HL-60 (cell line): Measurements from ENCODE around the gene ZNF280C.

Source experiments
- DNase-seq, 2 experiments: peaks; one replicate each; pipeline ENCODE4 v3.0.0-alpha.2; 2010 to 2020; ENCODE audit warnings: low read depth in 1 of 2, low spot score in 1 of 2
- H3K27ac ChIP-seq: fragments of 250-450 bp; sonication (Bioruptor Pico); replicated peaks from 2 replicates; pipeline ENCODE4 v1.5.1; 2020; ENCODE audit warnings: mild to moderate bottlenecking, moderate library complexity
- H3K27me3 ChIP-seq: fragments of 250-450 bp; sonication (Bioruptor Pico); 2 replicates; pipeline ENCODE4 v1.5.1; 2021; ENCODE audit warnings: mild to moderate bottlenecking, moderate library complexity; ENCODE audit not compliant: insufficient read depth, poor library complexity, severe bottlenecking
- H3K4me3 ChIP-seq: replicated peaks from 2 replicates; pipeline ENCODE4 v1.5.1; 2011; ENCODE audit warnings: mild to moderate bottlenecking, control low read depth, low read length; ENCODE audit not compliant: insufficient read depth
- GABPA ChIP-seq: IDR thresholded peaks from 2 replicates; pipeline ENCODE4 v1.6.1; 2012; ENCODE audit warnings: low read depth
- POLR2AphosphoS5 ChIP-seq: IDR thresholded peaks from 2 replicates; pipeline ENCODE4 v1.6.1; 2012; ENCODE audit warnings: low read depth
- SPI1 ChIP-seq: IDR thresholded peaks from 2 replicates; pipeline ENCODE4 v1.6.1; 2012; ENCODE audit warnings: low read depth, mild to moderate bottlenecking, borderline replicate concordance
- TF ChIP-seq, protein P1 (sequence below): IDR thresholded peaks from 2 replicates; pipeline ENCODE4 v1.6.1; 2012; ENCODE audit warnings: low read depth; ENCODE audit not compliant: insufficient replicate concordance
- TF ChIP-seq, protein P2 (sequence below): IDR thresholded peaks from one replicate; pipeline ENCODE4 v1.5.1; 2011; ENCODE audit warnings: low read length, control low read depth, inconsistent platforms; ENCODE audit not compliant: insufficient read depth

The ZNF280C gene

DNA sequence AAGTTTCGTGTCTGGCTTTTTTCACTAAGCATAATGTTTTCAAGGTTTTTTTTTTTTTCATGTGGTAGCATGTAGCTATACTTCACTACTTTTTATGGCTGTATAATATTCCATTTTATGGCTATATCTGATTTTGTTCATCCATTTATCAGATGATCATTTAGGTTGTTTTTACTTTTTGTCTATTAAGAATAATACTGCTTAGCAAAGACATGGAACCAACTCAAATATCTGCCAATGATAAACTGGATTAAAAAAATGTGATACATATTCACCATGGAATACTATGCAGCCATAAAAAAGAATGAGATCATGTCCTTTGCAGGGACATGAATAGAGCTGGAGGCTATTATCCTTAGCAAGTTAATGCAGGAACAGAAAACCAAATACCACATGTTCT, 32.7 kb upstream of the ZNF280C start:
- Histone ChIP-seq H3K27me3 (peaks cover 2% of the 10 kb centered on the region), H3K27ac (no peak overlapping the region), H3K4me3 (no peak overlapping the region)
- TF ChIP-seq, protein P1, sequence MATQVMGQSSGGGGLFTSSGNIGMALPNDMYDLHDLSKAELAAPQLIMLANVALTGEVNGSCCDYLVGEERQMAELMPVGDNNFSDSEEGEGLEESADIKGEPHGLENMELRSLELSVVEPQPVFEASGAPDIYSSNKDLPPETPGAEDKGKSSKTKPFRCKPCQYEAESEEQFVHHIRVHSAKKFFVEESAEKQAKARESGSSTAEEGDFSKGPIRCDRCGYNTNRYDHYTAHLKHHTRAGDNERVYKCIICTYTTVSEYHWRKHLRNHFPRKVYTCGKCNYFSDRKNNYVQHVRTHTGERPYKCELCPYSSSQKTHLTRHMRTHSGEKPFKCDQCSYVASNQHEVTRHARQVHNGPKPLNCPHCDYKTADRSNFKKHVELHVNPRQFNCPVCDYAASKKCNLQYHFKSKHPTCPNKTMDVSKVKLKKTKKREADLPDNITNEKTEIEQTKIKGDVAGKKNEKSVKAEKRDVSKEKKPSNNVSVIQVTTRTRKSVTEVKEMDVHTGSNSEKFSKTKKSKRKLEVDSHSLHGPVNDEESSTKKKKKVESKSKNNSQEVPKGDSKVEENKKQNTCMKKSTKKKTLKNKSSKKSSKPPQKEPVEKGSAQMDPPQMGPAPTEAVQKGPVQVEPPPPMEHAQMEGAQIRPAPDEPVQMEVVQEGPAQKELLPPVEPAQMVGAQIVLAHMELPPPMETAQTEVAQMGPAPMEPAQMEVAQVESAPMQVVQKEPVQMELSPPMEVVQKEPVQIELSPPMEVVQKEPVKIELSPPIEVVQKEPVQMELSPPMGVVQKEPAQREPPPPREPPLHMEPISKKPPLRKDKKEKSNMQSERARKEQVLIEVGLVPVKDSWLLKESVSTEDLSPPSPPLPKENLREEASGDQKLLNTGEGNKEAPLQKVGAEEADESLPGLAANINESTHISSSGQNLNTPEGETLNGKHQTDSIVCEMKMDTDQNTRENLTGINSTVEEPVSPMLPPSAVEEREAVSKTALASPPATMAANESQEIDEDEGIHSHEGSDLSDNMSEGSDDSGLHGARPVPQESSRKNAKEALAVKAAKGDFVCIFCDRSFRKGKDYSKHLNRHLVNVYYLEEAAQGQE, result no peak
- TF ChIP-seq POLR2AphosphoS5 (no peak), SPI1 (no peak), GABPA (no peak)
- TF ChIP-seq, protein P2, sequence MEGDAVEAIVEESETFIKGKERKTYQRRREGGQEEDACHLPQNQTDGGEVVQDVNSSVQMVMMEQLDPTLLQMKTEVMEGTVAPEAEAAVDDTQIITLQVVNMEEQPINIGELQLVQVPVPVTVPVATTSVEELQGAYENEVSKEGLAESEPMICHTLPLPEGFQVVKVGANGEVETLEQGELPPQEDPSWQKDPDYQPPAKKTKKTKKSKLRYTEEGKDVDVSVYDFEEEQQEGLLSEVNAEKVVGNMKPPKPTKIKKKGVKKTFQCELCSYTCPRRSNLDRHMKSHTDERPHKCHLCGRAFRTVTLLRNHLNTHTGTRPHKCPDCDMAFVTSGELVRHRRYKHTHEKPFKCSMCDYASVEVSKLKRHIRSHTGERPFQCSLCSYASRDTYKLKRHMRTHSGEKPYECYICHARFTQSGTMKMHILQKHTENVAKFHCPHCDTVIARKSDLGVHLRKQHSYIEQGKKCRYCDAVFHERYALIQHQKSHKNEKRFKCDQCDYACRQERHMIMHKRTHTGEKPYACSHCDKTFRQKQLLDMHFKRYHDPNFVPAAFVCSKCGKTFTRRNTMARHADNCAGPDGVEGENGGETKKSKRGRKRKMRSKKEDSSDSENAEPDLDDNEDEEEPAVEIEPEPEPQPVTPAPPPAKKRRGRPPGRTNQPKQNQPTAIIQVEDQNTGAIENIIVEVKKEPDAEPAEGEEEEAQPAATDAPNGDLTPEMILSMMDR, result no peak
- no peak for DNase-seq

DNA sequence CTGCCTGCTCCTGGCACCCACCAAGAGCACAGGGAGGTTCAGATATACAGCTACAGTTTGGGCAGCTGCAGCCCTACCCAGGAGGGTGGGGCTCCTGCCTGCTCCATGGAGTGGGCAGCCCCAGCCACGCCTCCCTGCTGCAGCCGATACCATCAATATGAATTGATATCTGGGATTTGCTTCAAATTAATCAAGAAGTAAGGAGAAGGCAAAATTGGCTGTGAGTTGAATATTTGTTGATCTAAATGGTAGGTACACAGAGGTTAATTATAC, 31.2 kb upstream of the ZNF280C start:
- no peak for DNase-seq
- H3K27me3 ChIP-seq, result peaks cover 2% of the 10 kb centered on the region
- no peak overlapping the region for H3K27ac ChIP-seq
- no peak overlapping the region for H3K4me3 ChIP-seq
- TF ChIP-seq POLR2AphosphoS5 (no peak), GABPA (no peak)
- TF ChIP-seq, protein P2, result no peak

DNA sequence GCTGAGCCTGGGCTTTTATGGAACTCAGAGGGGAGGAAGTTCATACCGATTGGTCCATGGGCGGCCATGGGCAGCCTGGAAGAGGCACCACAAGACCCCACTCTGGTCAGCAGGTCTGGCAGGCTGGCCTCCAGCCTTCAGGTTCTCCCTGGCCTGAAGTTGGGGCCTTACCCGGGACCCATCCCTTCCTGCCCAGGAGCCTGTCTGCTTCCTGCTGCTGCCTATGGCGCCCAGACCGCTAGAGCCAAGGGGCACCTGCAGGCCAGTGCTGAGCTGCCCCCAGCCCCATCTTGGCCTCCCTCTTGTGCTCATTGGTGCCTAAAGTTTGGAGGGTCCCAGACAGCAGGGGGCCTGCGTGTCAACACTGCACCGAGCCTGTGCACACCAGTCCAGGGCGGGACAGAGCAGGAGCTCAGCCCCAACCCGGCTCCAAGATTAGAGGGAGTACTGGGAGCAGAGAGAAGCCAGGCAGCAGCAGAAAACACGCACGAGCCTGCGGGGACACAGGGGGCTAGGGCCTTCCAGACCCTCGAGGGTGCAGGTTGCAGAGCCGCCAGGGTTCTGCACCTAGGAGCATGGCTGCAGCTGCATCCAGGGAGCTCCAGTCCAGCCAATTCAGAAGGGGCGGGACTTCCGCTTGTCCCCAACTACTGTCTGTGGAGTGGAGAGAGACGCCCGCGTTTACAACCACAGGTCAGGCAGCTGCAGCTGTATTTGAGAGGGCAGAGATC, 30.7 kb upstream of the ZNF280C start:
- no peak overlapping the region for H3K4me3 ChIP-seq

More for the DNA sequence above, 30.7 kb upstream of the ZNF280C start:
- DNase-seq, result no peak
- Histone ChIP-seq H3K27me3 (peaks cover 2% of the 10 kb centered on the region), H3K27ac (no peak overlapping the region)
- TF ChIP-seq, protein P1, result no peak
- no peak for TF ChIP-seq POLR2AphosphoS5
- no peak for TF ChIP-seq GABPA
- no peak for TF ChIP-seq SPI1
- TF ChIP-seq, protein P2, result no peak
